Measurements from ENCODE around the gene TMEM132D. TPM values are rescaled to one million over a fixed set of nuclear protein-coding genes. Genes with fewer than 3 reads are reported as not detected.

The TMEM132D gene
- total RNA-seq, 1 experiment from 2014 or later = 1.4 TPM

- POLR2A ChIA-PET = no interaction called here
- H3K27ac Mint-ChIP-seq = no peak overlapping the region
- CTCF ChIA-PET = no interaction called here
- no peak for TF ChIP-seq JUN (CRISPR knock-in tag; IDR thresholded peaks at IDR 0.05)
- TF ChIP-seq ETV6 (CRISPR knock-in tag; IDR thresholded peaks at IDR 0.05) = no peak
- TF ChIP-seq ZNF138 (CRISPR knock-in tag; conservative IDR thresholded peaks at IDR 0.05) = no peak
- no peak for TF ChIP-seq TEAD4 (CRISPR knock-in tag; IDR thresholded peaks at IDR 0.05)
- no peak for TF ChIP-seq OVOL2 (CRISPR knock-in tag; IDR thresholded peaks at IDR 0.05; ENCODE audit: borderline replicate concordance)
- TF ChIP-seq TEAD1 (CRISPR knock-in tag; IDR thresholded peaks at IDR 0.05) = no peak
- TF ChIP-seq, protein P1, sequence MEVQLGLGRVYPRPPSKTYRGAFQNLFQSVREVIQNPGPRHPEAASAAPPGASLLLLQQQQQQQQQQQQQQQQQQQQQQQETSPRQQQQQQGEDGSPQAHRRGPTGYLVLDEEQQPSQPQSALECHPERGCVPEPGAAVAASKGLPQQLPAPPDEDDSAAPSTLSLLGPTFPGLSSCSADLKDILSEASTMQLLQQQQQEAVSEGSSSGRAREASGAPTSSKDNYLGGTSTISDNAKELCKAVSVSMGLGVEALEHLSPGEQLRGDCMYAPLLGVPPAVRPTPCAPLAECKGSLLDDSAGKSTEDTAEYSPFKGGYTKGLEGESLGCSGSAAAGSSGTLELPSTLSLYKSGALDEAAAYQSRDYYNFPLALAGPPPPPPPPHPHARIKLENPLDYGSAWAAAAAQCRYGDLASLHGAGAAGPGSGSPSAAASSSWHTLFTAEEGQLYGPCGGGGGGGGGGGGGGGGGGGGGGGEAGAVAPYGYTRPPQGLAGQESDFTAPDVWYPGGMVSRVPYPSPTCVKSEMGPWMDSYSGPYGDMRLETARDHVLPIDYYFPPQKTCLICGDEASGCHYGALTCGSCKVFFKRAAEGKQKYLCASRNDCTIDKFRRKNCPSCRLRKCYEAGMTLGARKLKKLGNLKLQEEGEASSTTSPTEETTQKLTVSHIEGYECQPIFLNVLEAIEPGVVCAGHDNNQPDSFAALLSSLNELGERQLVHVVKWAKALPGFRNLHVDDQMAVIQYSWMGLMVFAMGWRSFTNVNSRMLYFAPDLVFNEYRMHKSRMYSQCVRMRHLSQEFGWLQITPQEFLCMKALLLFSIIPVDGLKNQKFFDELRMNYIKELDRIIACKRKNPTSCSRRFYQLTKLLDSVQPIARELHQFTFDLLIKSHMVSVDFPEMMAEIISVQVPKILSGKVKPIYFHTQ (CRISPR knock-in tag; IDR thresholded peaks at IDR 0.05) = no peak
- TF ChIP-seq ZNF263 (CRISPR knock-in tag; IDR thresholded peaks at IDR 0.05; ENCODE audit: low read depth) = no peak
- TF ChIP-seq ZNF232 (CRISPR knock-in tag; IDR thresholded peaks at IDR 0.05) = no peak
- TF ChIP-seq, protein P2, sequence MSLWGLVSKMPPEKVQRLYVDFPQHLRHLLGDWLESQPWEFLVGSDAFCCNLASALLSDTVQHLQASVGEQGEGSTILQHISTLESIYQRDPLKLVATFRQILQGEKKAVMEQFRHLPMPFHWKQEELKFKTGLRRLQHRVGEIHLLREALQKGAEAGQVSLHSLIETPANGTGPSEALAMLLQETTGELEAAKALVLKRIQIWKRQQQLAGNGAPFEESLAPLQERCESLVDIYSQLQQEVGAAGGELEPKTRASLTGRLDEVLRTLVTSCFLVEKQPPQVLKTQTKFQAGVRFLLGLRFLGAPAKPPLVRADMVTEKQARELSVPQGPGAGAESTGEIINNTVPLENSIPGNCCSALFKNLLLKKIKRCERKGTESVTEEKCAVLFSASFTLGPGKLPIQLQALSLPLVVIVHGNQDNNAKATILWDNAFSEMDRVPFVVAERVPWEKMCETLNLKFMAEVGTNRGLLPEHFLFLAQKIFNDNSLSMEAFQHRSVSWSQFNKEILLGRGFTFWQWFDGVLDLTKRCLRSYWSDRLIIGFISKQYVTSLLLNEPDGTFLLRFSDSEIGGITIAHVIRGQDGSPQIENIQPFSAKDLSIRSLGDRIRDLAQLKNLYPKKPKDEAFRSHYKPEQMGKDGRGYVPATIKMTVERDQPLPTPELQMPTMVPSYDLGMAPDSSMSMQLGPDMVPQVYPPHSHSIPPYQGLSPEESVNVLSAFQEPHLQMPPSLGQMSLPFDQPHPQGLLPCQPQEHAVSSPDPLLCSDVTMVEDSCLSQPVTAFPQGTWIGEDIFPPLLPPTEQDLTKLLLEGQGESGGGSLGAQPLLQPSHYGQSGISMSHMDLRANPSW (CRISPR knock-in tag; conservative IDR thresholded peaks at IDR 0.05; ENCODE audit: low read depth) = no peak
- TF ChIP-seq SOX15 (CRISPR knock-in tag; IDR thresholded peaks at IDR 0.05) = no peak
- no peak for TF ChIP-seq SMAD3 (CRISPR knock-in tag; IDR thresholded peaks at IDR 0.05; ENCODE audit: borderline replicate concordance)
- TF ChIP-seq FOXK1 (CRISPR knock-in tag; IDR thresholded peaks at IDR 0.05) = no peak
- TF ChIP-seq ELF4 (CRISPR knock-in tag; IDR thresholded peaks at IDR 0.05; ENCODE audit: low read depth) = no peak
- TF ChIP-seq NFYB (CRISPR knock-in tag; conservative IDR thresholded peaks at IDR 0.05; ENCODE audit: low read depth) = no peak
- TF ChIP-seq MXD4 (CRISPR knock-in tag; IDR thresholded peaks at IDR 0.05; ENCODE audit: borderline replicate concordance) = no peak
- no peak for TF ChIP-seq ZBTB21 (CRISPR knock-in tag; IDR thresholded peaks at IDR 0.05; ENCODE audit: borderline replicate concordance)
- TF ChIP-seq ATF3 (CRISPR knock-in tag; conservative IDR thresholded peaks at IDR 0.05) = no peak
- TF ChIP-seq EMX1 (CRISPR knock-in tag; IDR thresholded peaks at IDR 0.05) = no peak
- TF ChIP-seq SMAD4 (CRISPR knock-in tag; IDR thresholded peaks at IDR 0.05) = no peak
- no peaks in the 10 kb centered on the region for H3K4me1 Mint-ChIP-seq
- peaks cover 84% of the 10 kb centered on the region for H3K9me3 Mint-ChIP-seq
- H3K4me3 Mint-ChIP-seq = no peak overlapping the region
- DNase-seq (ENCODE audit: low spot score) (no peak), ATAC-seq (no peak)
- H3K27me3 Mint-ChIP-seq (ENCODE audit: low read depth) = peaks cover 7% of the 10 kb centered on the region
- H3K36me3 Mint-ChIP-seq = peaks cover 61% of the 10 kb centered on the region
These were observed 216.1 kb downstream of the TMEM132D start for GRCh38 chr12:129687731-129688130.

- ATAC-seq (no peak), DNase-seq (ENCODE audit: low spot score) (no peak)
- TF ChIP-seq, protein P3, sequence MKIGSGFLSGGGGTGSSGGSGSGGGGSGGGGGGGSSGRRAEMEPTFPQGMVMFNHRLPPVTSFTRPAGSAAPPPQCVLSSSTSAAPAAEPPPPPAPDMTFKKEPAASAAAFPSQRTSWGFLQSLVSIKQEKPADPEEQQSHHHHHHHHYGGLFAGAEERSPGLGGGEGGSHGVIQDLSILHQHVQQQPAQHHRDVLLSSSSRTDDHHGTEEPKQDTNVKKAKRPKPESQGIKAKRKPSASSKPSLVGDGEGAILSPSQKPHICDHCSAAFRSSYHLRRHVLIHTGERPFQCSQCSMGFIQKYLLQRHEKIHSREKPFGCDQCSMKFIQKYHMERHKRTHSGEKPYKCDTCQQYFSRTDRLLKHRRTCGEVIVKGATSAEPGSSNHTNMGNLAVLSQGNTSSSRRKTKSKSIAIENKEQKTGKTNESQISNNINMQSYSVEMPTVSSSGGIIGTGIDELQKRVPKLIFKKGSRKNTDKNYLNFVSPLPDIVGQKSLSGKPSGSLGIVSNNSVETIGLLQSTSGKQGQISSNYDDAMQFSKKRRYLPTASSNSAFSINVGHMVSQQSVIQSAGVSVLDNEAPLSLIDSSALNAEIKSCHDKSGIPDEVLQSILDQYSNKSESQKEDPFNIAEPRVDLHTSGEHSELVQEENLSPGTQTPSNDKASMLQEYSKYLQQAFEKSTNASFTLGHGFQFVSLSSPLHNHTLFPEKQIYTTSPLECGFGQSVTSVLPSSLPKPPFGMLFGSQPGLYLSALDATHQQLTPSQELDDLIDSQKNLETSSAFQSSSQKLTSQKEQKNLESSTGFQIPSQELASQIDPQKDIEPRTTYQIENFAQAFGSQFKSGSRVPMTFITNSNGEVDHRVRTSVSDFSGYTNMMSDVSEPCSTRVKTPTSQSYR (CRISPR knock-in tag; IDR thresholded peaks at IDR 0.05) = no peak
- no peak for TF ChIP-seq ZNF317 (CRISPR knock-in tag; IDR thresholded peaks at IDR 0.05; ENCODE audit: borderline replicate concordance, low read depth)
- TF ChIP-seq ZNF416 (CRISPR knock-in tag; IDR thresholded peaks at IDR 0.05) = no peak
- TF ChIP-seq, protein P4, sequence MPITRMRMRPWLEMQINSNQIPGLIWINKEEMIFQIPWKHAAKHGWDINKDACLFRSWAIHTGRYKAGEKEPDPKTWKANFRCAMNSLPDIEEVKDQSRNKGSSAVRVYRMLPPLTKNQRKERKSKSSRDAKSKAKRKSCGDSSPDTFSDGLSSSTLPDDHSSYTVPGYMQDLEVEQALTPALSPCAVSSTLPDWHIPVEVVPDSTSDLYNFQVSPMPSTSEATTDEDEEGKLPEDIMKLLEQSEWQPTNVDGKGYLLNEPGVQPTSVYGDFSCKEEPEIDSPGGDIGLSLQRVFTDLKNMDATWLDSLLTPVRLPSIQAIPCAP (CRISPR knock-in tag; IDR thresholded peaks at IDR 0.05) = no peak
- Mint-ChIP-seq H3K4me3 (no peak overlapping the region), H3K4me1 (no peaks in the 10 kb centered on the region), H3K9me3 (peaks cover 71% of the 10 kb centered on the region), H3K36me3 (peaks cover 52% of the 10 kb centered on the region), H3K27me3 (ENCODE audit: low read depth) (no peaks in the 10 kb centered on the region), H3K27ac (no peak overlapping the region)
- CTCF ChIA-PET = no interaction called here
- POLR2A ChIA-PET = no interaction called here
These were observed 222.0 kb downstream of the TMEM132D start for GRCh38 chr12:129681830-129682229.

Data from WTC11 (cell line).